Thoracic aorta (tissue), 2 donors: Measurements from ENCODE around the gene LYPLAL1. TPM values are rescaled to one million over a fixed set of nuclear protein-coding genes. Genes with fewer than 3 reads are reported as not detected.

Source experiments
- ATAC-seq: fragments of 150-250 bp; one replicate; pipeline ENCODE4 v1.8.0; 2017; ENCODE audit warnings: low read depth; ENCODE audit not compliant: insufficient number of reproducible peaks, low FRiP score
- DNase-seq: peaks from one replicate; pipeline ENCODE4 v3.0.0-alpha.2; 2020; ENCODE audit warnings: low spot score
- H3K27ac ChIP-seq, 2 donors: fragments of 200-600 bp; sonication (generic); 1 replicate in 1 of 2; 2 replicates in 1 of 2; pipeline ENCODE4 v1.5.1; 2016; ENCODE audit warnings: mild to moderate bottlenecking in 2 of 2, moderate library complexity in 2 of 2
- H3K27me3 ChIP-seq: fragments of 200-600 bp; sonication (generic); replicated peaks from 2 replicates; pipeline ENCODE4 v1.6.0; 2016; ENCODE audit warnings: mild to moderate bottlenecking; ENCODE audit not compliant: insufficient read depth
- H3K36me3 ChIP-seq: fragments of 200-600 bp; sonication (generic); one replicate; pipeline ENCODE4 v1.5.1; 2016
- H3K4me1 ChIP-seq, 2 donors: fragments of 200-600 bp; sonication (generic); 1 replicate in 1 of 2; 2 replicates in 1 of 2; pipeline versions ENCODE4 v1.5.1 to v1.6.0; 2016; ENCODE audit warnings: low read depth in 2 of 2, mild to moderate bottlenecking in 1 of 2; ENCODE audit not compliant: control insufficient read depth in 1 of 2
- H3K4me3 ChIP-seq: fragments of 200-600 bp; sonication (generic); 2 replicates; pipeline ENCODE4 v1.5.1; 2016; ENCODE audit warnings: mild to moderate bottlenecking
- H3K9me3 ChIP-seq: fragments of 200-600 bp; sonication (generic); 2 replicates; pipeline ENCODE4 v1.5.1; 2016
- total RNA-seq, 2 donors: library from RNA; depleted of rRNA; stranded (reverse); fragments of >200 nt; gene quantifications; one replicate each; pipeline versions ENCODE4 v1.1.0 to v1.2.3, GENCODE V29; 2016
- TF ChIP-seq, protein P1 (sequence below): fragments of 200-600 bp; sonication (generic); IDR thresholded peaks from one replicate; pipeline ENCODE4 v1.5.1; 2019; ENCODE audit warnings: antibody characterized with exemption

Gene LYPLAL1
- total RNA-seq, 2 donors from 2014 or later: 23.2 to 24.8 TPM

DNA sequence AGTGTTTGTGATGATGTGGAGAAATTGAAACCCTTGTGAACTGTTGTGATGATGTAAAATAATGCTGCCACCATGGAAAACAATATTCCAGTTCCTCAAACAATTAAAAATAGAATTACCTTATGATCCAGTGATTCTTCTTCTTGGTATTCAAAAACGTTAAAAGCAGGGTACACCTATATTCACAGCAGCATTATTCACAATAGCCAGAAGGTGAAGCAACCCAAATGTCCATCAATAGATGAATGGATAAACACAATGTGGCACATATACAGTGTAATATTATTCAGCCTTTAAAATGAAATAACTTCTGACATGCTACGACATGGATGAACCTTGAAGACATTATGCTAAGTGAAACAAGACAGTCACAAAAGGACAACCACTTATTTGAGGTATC lies 59.2 kb downstream of the LYPLAL1 start:
- no peaks in the 10 kb centered on the region for H3K27me3 ChIP-seq
- ATAC-seq (no peak), DNase-seq (no peak)
- no peaks in the 10 kb centered on the region for H3K4me1 ChIP-seq
- H3K36me3 ChIP-seq: no peaks in the 10 kb centered on the region
- no peaks in the 10 kb centered on the region for H3K9me3 ChIP-seq
- H3K27ac ChIP-seq: no peak overlapping the region
- TF ChIP-seq, protein P1, sequence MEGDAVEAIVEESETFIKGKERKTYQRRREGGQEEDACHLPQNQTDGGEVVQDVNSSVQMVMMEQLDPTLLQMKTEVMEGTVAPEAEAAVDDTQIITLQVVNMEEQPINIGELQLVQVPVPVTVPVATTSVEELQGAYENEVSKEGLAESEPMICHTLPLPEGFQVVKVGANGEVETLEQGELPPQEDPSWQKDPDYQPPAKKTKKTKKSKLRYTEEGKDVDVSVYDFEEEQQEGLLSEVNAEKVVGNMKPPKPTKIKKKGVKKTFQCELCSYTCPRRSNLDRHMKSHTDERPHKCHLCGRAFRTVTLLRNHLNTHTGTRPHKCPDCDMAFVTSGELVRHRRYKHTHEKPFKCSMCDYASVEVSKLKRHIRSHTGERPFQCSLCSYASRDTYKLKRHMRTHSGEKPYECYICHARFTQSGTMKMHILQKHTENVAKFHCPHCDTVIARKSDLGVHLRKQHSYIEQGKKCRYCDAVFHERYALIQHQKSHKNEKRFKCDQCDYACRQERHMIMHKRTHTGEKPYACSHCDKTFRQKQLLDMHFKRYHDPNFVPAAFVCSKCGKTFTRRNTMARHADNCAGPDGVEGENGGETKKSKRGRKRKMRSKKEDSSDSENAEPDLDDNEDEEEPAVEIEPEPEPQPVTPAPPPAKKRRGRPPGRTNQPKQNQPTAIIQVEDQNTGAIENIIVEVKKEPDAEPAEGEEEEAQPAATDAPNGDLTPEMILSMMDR: no peak
- H3K4me3 ChIP-seq: no peak overlapping the region

DNA sequence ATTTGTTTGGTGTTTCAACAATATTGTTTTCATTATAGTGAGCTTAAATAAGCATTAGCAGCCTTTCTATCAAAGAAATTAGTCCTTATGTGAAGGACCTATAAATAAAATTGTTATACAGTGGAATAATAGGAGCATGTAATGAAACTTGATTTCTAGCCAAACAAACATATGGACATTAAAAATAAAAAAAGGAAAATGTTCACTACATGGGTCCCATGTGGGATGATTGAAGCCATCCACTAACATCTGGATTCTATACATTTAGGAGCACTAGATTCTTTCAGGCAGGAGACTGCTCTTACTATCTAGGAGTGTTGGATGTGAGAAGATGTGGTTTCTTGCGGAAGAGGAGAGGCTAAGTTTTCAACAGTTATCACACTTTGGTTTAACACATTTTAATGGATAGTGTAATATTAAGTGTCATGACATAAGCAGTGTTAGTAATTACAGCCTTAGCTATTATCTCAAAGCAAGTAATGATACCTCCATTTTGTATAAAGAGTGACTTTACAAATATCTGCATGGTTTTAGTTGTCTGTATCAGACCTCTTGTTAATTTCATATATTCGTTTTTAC lies 62.3 kb downstream of the LYPLAL1 start:
- Histone ChIP-seq H3K4me3 (no peak overlapping the region), H3K36me3 (no peaks in the 10 kb centered on the region), H3K27ac (no peak overlapping the region), H3K9me3 (no peaks in the 10 kb centered on the region), H3K4me1 (no peaks in the 10 kb centered on the region), H3K27me3 (no peaks in the 10 kb centered on the region)
- TF ChIP-seq, protein P1: no peak
- DNase-seq (no peak), ATAC-seq (no peak)

DNA sequence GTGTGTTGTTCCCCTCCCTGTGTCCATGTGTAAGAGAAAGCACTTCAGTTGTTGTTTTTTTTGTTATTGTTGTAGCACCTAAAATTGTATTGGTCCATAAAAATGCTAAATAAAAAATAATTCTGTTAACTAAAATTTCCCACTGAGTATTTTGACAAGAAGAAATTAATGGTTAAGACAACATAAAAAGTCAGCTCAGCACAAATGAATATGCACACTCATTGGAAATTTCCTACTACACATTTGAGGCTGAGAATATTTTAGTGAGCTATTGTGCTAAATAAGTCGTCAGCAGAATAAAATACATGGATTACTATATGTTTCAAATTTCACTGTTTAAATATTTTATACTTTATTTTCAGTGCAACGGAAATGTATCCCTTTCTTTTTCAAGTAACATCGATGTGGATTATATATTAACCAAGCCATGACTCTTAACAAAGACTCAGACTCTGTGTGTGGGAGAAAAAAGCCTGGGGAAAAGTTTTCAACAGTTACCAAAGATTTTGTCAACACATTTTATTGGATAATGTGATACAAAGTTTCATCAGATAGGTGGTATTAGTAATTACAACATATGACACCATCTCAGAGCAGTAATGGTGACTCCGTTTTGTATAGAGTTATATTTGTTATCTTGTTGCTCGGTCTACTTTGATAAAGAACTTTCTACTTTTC lies 63.4 kb downstream of the LYPLAL1 start:
- no peak for DNase-seq
- TF ChIP-seq, protein P1: no peak
- Histone ChIP-seq H3K27ac (no peak overlapping the region), H3K4me1 (no peaks in the 10 kb centered on the region), H3K36me3 (no peaks in the 10 kb centered on the region), H3K9me3 (no peaks in the 10 kb centered on the region), H3K4me3 (no peak overlapping the region), H3K27me3 (no peaks in the 10 kb centered on the region)
- no peak for ATAC-seq

DNA sequence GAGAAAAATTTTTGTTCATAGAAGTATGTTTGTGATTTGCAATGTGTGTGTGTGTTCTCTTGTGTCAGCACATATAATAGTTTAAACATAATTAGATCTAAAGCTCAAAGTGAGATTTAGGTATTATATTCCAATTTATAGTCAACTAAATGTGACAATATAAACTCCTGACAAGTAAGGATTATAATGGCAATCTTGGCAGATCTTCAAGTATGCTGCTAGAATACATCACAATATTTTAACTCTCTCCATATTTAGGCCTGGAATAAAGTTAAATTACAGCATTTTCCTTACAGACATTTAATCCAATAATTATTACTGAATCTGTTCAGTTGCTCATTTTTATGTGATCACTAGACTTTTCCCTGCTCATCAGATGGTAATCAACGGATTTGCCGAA lies 65.8 kb downstream of the LYPLAL1 start:
- TF ChIP-seq, protein P1: no peak

DNA sequence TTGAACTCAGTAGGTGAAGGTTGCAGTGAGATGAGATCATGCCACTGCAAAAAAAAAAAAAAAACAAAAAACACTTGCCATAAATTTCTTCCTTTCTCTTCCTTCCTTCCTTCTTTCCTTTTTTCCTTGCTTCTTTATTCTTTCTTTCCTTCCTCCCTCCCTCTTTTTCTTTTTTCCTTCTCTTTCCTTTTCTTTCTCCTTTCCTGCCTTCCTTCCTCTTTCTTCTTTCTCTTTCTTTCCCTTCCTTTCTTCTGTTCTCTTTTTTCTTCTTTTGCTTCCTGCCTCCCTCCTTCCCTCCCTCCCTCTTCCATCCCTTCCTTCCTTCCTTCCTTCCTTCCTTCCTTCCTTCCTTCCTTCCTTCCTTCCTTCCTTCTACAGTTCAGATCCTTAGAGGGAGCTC lies 71.2 kb downstream of the LYPLAL1 start:
- no peak for ATAC-seq
- H3K27ac ChIP-seq: no peak overlapping the region
- no peak for DNase-seq
- no peaks in the 10 kb centered on the region for H3K4me1 ChIP-seq
- no peaks in the 10 kb centered on the region for H3K27me3 ChIP-seq
- no peak overlapping the region for H3K4me3 ChIP-seq
- no peaks in the 10 kb centered on the region for H3K36me3 ChIP-seq
- no peaks in the 10 kb centered on the region for H3K9me3 ChIP-seq
- TF ChIP-seq, protein P1: no peak

More for the DNA sequence above, 65.8 kb downstream of the LYPLAL1 start:
- H3K4me1 ChIP-seq: no peaks in the 10 kb centered on the region
- DNase-seq (no peak), ATAC-seq (no peak)
- H3K36me3 ChIP-seq: no peaks in the 10 kb centered on the region
- no peak overlapping the region for H3K27ac ChIP-seq
- H3K27me3 ChIP-seq: no peaks in the 10 kb centered on the region
- no peaks in the 10 kb centered on the region for H3K9me3 ChIP-seq
- H3K4me3 ChIP-seq: no peak overlapping the region
